Ramos (cell line): Measurements from ENCODE around the gene NLRP6.
"Not testable (repeated sequence)": the region's sequence is repeated elsewhere in the genome, so short reads cannot be mapped to it uniquely, and the experiment has no call there.

Experiments
- in situ Hi-C: fragments of 300-500 bp; cut with MboI; formaldehyde crosslinking; loops from one replicate; pipeline ENCODE4 v1.14.3; 2022; ENCODE audit warnings: low sequenced_read_pairs; ENCODE audit not compliant: unreplicated experiment

The NLRP6 gene

DNA sequence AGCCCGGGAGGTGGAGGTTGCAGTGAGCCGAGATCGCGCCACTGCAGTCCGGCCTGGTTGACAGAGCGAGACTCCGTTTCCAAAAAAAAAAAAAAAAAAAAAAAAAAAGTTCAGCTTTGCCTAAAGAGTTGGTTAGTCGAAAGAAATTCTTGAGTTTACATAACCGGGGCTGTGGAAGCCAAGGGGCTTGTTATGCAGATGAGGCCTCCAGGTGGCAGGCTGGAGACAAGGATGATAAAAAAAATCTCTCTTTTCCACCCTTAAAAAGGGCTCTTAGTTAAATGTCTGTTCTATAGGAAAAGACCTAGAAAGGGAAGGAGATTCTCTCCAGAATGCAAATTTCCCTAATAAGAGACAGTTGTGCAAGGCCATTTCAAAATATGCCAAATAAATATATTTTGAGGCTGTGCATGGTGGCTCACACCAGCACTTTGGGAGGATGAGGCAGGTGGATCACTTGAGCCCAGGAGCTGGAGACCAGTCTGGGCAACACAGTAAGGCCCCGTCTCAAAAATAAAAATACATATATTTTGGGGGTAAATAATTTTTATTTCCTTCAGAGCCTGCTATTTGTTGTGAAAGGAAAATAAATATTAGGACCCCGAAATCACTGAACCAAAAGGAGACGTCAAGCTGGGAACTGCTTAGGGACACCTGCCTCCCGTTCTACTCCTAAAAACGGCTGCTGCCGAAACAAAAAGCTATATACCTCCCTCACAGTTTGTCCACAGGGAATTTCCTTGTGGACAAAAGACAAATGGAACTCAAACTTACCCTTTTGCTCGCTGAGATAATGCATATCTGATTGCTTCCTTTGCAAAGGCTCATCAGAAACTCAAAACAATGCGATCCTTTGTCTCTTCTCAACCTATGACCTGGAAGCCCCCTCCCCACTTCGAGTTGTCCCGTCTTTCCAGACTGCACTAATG lies 27.0 kb downstream of the NLRP6 start:
- in situ Hi-C loops, result no loop called here

DNA sequence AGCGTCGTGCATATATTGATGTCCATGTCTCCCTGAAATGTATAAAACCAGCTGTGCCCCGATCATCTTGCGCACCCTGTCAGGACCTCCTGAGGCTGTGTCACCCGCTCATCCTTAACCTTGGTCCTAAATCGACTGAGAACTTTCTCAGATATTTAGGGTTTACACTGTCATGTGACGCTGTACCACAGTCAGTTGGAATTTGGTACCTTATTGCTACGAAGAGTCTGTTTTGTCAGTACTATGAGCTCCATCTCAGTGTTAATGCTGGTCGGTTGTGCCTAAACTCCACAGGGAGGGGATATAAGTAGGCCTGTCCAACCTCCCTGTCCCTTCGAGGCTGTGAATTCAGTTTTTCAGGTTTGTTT lies 27.6 kb downstream of the NLRP6 start:
- in situ Hi-C loops, result no loop called here

DNA sequence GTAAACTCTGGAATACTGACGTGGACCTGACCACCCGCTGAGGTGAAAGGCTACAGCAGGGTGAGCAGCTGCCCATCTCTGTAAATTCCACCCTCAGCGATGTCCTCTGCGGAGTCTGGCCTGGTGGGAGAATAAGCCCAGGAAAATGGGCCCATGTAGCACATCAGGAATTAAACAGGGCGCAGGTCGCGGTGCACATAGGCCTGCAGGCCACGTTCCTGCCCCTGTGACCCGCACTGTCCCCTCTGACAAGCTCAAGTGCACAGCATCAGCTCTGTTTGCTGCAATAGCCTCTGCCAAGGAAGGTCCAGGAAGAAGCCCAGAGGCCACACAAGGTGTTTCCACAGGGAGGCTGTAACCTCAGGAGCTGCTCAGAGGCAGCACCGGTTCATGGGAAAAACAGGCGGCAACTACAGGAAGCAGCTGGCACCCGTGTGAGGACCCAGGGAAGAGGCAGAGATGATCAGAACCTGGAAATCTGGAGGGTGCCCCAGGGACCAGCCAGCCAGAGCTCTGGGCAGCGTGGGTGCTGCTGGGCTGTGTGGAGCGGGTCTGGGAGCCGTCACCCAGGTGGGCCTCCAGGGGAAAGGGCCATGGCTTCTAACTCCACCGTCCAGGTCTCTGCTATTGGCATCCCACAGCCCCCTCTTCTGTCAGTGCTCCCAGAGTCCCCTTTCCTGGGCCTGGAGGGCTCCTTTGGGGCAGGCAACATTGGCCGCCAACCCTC lies 28.6 kb downstream of the NLRP6 start:
- in situ Hi-C loops, result no loop called here

DNA sequence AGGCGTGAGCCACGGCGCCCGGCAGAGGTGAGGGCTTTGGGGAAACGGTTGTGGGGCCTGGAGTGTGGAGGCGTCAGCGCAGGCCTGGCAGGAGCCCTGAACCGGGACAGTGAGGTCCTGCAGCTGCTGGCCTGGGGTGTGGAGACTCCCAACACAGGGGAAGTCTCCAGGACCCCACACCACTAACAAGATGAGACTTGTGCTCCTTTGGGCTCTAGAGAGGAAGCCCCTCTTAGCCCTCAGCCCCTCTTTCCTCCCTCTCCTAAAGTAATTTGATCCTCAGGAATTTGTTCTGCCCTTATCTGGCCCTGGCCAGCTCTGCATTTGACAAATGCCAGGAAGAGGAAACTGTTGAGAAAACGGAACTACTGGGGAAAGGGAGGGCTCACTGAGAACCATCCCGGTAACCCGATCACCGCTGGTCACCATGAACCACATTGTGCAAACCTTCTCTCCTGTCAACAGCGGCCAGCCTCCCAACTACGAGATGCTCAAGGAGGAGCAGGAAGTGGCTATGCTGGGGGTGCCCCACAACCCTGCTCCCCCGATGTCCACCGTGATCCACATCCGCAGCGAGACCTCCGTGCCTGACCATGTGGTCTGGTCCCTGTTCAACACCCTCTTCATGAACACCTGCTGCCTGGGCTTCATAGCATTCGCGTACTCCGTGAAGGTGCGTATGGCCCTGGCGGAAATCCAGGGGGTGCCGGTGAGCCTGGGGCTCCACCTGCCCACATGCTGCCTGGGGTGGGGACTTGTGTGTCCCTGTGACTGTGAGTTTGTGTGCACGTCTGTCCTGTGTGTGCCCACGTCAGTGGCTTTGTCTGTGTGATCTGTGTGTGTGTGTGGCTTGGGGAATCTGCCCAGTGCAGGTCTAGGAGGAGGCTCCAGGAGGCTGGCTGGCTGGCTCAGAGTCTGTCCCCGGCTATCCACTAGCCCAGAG lies 29.8 kb downstream of the NLRP6 start, which contains the start of gene IFITM2:
TSS of gene IFITM2 (plus strand) at position 51 of the 943 bp plus-strand sequence. CDS start at position 428, 377 bp downstream.
- in situ Hi-C loops, result not testable (repeated sequence)

DNA sequence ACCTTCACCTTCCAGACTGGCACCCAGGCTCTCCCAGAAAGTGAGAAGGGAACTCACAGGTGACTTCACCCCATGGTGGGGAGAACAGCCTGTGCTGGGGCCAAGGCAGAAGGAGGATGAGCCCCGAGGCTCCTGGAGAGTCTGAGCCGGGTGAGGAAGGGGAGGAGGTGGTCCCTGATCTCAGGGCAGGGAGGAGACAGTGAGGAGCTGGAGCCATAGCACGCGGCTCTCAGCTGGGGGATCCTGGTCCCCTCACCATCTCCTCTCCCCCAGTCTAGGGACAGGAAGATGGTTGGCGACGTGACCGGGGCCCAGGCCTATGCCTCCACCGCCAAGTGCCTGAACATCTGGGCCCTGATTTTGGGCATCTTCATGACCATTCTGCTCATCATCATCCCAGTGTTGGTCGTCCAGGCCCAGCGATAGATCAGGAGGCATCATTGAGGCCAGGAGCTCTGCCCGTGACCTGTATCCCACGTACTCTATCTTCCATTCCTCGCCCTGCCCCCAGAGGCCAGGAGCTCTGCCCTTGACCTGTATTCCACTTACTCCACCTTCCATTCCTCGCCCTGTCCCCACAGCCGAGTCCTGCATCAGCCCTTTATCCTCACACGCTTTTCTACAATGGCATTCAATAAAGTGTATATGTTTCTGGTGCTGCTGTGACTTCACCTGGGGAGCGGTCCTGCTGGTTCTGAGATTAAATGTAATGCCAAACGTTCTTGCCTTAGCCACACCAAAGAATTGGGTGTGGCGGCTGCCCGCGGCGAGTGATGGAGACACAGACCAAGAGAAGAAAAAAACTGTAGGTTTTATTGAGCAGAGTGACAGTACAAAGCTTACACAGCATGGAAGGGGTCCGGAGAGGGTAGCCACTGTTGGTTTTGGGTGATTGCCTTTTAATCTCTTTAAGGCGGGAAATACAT lies 30.8 kb downstream of the NLRP6 start:
- in situ Hi-C loops, result not testable (repeated sequence)

DNA sequence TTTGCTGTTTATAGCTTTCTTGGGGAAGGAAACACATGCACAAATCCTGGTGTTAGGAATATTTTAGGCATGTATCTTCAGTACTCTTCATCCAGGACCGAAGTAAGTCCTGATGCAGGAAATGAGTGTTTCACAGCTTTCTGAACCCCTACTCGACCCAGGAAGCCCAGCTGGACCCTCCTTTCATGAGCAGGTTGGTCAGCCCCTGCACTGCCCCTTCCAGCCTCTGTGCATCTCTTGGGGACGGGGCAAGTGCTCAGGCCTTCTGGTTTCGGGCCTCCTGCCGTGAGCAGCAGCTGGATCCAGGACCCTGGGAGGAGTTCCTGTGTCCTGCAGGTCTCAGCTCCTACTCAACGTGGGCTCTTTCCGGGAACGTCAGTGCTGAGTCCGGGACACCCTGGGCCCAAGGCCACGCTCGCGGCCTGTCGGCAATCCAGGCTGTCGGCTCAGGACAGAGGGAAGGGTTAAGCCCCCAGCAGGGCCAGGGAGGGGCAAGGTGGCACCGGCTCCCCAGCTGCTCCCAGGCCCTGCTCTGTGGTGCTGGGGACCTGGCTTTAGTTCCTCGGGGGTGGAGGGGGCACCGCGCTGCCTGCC lies 31.9 kb downstream of the NLRP6 start:
- in situ Hi-C loops, result not testable (repeated sequence)

DNA sequence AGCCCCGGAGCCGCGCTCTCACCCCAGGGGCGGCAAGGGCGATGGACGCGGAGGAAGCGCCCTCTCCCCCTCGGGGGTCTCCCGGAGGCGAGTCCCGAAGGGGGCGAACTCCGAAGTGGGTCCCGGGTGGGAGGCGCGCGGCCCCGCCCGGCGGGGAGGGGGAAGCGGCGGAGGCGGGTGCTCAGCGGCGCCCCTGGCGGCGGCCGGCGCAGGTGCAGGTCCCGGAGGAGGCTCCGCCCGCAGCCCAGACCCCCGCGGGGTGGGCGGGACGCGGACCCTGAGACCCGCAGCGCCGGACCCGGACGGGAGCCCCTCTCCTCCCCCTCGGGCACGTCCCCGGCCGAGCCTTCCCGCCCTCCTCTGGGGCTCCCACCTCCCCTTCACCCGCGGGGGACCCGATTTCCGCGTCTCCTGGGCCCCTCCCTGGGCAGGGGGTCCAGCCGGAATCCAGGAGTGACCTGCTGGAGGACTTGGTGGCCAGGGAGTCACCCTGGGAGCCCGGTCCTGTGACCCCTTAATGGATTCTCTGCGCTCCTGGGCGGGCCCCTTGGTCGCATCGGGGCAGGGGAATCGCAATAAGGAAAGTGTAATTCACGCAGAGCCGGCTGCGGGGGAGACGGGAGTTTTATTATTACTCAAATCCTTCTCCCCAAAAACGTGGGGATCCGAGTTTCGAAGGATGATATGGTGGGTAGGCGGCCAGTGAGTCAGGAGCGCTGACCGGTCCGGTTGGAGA lies 33.0 kb downstream of the NLRP6 start:
- in situ Hi-C loops, result not testable (repeated sequence)

DNA sequence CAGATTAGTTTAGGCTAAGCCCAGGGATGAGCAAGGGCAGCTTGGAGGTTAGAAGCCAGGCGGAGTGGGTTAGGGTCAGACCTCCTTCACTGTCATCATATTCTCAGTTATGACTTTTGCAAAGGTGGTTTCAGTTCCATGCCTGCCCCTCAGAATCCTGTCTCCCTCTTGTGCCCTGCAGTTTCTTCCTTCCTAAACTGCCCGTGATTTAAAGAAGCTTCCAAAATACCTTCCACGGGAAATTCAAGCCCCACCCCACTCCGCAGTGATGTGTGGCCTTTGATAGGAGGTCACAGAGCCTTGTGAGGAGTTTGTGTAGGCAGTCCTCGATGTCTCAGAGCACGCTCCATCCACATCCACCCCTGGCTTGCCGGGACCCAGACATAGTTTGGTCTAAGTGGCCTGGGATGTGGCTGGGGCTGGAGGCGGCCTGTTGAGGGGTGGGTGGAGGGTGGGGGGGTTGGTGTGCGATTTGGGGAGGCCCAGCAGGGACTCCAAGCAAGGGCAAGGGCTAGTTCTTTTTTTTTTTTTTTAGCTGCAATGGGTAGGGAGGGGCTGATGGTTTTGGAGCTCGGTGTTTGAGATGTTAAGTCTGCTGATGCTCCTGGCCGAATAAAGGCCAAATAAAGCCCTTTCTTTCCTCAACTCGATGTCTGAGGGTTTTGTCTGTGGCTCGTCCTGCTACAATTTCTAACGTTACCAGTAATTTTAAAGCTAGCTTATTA lies 34.0 kb downstream of the NLRP6 start:
- in situ Hi-C loops, result no loop called here

DNA sequence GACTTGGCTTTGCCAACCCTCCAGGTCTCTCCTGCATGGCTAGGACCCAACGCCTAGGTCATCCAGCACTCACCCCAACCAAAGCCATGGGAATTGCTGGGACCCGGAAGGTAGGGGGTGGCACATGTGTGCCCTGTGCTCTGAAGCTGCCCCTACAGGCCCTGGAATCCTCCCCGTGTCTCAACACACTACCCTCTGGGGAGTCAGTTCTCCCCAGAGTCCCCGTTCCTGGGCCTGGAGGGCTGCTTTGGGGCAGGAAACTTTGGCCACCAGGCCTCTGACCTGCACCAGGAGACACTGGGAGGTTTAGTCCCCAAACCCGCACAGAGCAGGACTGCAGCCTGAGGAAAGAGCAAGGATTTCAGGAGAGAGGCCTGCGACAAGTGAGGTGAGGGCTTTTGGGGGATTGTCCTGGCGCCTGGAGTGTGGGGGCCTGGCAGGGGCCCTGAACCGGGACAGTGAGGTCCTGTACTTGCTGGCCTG lies 35.1 kb downstream of the NLRP6 start:
- in situ Hi-C loops, result no loop called here

DNA sequence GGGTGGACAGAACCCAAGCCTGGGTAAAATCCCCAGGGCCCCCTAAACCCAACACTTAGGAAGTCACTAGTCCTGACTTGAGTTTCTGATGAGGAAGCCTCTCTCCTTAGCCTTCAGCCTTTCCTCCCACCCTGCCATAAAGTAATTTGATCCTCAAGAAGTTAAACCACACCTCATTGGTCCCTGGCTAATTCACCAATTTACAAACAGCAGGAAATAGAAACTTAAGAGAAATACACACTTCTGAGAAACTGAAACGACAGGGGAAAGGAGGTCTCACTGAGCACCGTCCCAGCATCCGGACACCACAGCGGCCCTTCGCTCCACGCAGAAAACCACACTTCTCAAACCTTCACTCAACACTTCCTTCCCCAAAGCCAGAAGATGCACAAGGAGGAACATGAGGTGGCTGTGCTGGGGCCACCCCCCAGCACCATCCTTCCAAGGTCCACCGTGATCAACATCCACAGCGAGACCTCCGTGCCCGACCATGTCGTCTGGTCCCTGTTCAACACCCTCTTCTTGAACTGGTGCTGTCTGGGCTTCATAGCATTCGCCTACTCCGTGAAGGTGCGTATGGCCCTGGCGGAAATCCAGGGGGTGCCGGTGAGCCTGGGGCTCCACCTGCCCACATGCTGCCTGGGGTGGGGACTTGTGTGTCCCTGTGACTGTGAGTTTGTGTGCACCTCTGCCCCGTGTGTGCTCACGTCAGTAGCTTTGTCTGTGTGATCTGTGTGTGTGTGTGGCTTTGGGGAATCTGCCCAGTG lies 35.8 kb downstream of the NLRP6 start, which contains the start of gene IFITM1:
TSS of gene IFITM1 (plus strand) at position 254 of the 767 bp plus-strand sequence. CDS start at position 385, 131 bp downstream.
- in situ Hi-C loops, result no loop called here

DNA sequence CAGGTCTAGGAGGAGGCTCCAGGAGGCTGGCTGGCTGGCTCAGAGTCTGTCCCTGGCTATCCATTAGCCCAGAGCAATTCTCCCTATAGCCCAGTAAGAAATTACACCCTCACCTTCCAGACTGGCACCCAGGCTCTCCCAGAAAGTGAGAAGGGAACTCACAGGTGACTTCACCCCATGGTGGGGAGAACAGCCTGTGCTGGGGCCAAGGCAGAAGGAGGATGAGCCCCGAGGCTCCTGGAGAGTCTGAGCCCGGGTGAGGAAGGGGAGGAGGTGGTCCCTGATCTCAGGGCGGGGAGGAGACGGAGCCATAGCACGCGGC lies 36.3 kb downstream of the NLRP6 start:
- in situ Hi-C loops, result not testable (repeated sequence)

DNA sequence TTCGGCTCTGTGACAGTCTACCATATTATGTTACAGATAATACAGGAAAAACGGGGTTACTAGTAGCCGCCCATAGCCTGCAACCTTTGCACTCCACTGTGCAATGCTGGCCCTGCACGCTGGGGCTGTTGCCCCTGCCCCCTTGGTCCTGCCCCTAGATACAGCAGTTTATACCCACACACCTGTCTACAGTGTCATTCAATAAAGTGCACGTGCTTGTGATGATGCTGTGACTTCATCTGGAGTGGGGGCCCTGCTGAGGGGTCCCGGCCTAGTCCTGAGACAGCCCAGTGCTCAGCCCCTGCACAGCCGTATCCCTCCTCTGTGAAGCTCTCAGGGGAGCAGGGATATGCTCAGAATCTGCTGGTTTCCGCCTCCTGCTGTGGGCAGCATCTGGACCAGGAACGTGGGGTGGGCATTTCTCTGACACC lies 36.9 kb downstream of the NLRP6 start:
- in situ Hi-C loops, result no loop called here

DNA sequence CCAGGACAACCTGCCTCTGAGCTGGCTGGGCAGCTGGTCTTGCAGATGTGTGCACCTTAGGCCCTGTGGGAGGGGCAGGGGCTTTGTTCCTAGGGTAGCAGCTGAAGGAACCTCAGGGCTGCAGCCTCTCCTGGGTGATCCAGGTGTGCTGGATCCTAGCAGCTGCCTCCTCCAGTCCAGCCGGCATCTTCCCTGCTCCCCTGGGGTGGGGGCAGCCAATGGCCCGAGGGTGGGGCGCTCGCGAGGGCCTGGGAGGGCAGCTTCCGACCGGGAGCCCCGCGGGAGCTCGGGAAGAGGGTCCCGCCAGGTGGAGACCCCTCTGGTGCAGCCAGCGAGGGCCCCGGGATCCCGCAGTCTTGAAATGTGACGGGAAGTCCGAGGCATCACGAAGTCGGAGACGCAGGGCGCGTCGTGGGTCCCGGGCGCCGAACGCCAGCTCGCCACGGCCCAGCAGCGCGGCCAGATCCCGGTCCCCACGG lies 37.3 kb downstream of the NLRP6 start:
- in situ Hi-C loops, result no loop called here

DNA sequence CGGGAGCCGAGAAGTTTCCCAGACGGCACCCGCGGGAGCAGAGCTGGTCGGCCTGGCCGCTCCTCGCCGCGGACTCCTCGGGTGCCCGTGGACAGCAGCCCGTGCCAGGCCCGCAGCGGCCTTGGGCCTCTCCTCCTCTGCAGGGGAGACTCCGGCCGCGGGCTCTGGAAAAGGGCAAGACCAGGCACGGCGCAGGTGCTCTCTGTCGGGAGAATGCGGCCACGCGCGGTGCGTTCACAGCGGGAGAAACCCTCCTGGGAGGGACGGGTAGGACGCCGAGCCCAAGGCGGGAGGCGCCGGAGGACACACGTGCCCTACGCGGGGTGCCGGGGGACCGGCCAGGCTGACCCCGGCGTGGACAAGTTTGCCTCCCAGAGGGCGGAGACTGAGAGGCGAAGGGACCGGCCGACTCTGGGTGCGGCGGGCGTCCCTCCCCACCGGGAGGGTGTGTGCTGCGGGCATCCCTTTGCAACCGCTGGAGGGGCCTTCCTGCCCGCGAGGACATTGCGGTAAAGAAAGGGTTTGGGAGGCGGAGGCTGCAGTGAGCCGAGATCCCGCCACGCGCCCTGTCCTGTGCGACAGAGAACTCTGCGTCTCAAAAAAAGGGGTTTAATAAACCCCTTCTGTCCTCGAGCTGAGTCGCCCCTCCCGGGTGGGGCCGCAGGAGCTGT lies 38.0 kb downstream of the NLRP6 start:
- in situ Hi-C loops, result no loop called here

DNA sequence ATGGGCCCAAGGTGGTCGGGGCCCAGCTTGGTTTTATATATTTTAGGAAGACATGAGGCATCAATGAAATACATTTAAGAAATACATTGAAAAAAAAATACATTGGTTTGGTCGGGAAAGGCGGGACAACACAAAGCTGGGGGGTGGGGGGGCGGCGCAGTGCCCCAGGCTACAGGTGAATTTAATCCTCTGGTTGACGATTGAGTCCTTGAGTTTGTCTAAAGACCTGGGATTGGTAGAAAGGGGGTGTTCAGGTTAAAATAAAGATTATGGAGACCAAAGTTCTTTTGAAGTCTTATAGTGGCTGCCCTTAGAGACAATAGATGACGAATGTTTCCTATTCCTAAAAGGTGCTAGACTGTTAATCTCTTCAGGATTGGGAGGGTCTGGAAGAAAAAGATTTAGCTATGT lies 38.7 kb downstream of the NLRP6 start:
- in situ Hi-C loops, result no loop called here
